Measurements from ENCODE around the gene AP1S1.

- TF ChIP-seq CTCF (IDR thresholded peaks at IDR 0.05; ENCODE audit: insufficient read depth, low read length) (no peak), GABPA (IDR thresholded peaks at IDR 0.05; ENCODE audit: low read depth) (no peak), POLR2AphosphoS5 (IDR thresholded peaks at IDR 0.05; ENCODE audit: low read depth) (no peak)
- TF ChIP-seq, protein P1, sequence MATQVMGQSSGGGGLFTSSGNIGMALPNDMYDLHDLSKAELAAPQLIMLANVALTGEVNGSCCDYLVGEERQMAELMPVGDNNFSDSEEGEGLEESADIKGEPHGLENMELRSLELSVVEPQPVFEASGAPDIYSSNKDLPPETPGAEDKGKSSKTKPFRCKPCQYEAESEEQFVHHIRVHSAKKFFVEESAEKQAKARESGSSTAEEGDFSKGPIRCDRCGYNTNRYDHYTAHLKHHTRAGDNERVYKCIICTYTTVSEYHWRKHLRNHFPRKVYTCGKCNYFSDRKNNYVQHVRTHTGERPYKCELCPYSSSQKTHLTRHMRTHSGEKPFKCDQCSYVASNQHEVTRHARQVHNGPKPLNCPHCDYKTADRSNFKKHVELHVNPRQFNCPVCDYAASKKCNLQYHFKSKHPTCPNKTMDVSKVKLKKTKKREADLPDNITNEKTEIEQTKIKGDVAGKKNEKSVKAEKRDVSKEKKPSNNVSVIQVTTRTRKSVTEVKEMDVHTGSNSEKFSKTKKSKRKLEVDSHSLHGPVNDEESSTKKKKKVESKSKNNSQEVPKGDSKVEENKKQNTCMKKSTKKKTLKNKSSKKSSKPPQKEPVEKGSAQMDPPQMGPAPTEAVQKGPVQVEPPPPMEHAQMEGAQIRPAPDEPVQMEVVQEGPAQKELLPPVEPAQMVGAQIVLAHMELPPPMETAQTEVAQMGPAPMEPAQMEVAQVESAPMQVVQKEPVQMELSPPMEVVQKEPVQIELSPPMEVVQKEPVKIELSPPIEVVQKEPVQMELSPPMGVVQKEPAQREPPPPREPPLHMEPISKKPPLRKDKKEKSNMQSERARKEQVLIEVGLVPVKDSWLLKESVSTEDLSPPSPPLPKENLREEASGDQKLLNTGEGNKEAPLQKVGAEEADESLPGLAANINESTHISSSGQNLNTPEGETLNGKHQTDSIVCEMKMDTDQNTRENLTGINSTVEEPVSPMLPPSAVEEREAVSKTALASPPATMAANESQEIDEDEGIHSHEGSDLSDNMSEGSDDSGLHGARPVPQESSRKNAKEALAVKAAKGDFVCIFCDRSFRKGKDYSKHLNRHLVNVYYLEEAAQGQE (IDR thresholded peaks at IDR 0.05; ENCODE audit: insufficient replicate concordance, low read depth), result no peak
Observed at GRCh38 chr7:101171442-101171837, 17.2 kb downstream of the AP1S1 start.

Data from HL-60 (cell line).